HTERT RPE-1 (cell line): ENCODE measurements around the gene SOBP.
"Not testable (repeated sequence)": the region's sequence is repeated elsewhere in the genome, so short reads cannot be mapped to it uniquely, and the experiment has no call there.

Experiments
- in situ Hi-C: fragments of 300-500 bp; cut with MboI; formaldehyde crosslinking; loops from 4 replicates; pipeline ENCODE4 v1.14.3; 2020; ENCODE audit warnings: low sequenced_read_pairs

SOBP gene, protein sequence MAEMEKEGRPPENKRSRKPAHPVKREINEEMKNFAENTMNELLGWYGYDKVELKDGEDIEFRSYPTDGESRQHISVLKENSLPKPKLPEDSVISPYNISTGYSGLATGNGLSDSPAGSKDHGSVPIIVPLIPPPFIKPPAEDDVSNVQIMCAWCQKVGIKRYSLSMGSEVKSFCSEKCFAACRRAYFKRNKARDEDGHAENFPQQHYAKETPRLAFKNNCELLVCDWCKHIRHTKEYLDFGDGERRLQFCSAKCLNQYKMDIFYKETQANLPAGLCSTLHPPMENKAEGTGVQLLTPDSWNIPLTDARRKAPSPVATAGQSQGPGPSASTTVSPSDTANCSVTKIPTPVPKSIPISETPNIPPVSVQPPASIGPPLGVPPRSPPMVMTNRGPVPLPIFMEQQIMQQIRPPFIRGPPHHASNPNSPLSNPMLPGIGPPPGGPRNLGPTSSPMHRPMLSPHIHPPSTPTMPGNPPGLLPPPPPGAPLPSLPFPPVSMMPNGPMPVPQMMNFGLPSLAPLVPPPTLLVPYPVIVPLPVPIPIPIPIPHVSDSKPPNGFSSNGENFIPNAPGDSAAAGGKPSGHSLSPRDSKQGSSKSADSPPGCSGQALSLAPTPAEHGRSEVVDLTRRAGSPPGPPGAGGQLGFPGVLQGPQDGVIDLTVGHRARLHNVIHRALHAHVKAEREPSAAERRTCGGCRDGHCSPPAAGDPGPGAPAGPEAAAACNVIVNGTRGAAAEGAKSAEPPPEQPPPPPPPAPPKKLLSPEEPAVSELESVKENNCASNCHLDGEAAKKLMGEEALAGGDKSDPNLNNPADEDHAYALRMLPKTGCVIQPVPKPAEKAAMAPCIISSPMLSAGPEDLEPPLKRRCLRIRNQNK

DNA sequence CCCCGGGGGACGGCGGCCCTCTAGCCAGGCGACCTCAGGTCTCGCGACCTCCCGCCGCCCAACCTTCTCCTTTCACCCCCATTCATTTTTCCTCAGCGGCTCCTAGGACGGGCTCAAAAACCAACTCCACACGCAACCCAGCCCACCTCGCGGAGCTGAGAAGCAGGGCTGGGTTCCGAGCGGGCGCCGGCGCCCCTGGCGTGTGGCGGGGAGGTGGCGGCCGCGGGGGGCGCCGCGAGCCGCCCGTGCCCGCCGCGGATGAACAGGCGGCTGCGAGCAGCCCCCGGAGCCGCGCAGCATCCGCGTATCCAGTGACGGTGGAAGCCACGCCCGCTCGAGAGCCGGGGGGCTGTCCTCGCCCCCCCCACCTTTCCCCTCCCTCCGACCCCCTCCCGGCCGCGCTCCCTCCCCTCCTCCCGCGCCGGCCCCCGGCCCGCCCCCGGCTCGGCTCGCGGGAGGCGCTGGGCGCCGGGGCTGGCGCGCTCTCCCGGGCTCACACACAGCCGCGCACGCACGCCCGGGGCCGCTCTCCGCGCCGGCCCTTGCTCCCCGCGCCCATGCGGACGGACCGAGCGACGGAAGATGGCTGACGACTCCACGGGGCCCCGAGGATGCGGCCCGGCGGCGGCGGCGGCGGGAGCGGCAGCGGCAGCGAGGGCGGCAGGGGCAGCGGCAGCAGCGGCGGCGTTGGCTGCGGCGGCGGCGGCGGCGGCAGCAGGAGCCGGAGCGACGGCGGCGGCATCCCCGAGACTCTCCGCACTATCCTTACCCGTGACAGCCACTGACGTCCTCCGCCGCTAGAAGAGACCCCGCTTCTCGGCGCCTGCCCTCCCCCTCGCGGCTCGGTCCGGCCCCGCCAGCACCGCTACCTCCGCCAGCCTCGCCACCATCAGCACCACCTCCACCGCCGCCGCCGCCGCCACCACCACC is at the start of gene SOBP:
Gene SOBP (plus strand): TSS at position 482 of the 930 bp plus-strand sequence. CDS start 500 bp downstream, outside the sequence.
- in situ Hi-C loops = no loop called here

DNA sequence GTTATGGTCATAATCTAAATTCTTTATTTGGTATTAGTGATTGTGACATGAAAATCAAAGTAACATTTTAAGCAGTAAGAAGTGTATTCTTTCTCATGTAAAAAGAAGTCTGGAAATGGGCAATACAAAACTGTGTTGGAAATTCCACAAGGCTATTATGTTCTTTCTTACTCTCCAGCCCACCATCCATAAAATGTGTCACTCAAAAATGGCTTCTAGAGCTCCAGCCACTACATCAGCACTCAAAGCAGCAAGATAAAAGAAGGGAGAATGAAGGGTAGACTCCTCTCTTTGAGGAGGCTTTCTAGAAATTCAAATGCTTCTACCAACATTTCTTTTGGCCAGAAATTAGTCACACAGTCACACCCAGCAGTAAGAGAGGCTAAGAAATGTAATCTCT is 49.0 kb upstream of the SOBP start:
- in situ Hi-C loops = no loop called here

DNA sequence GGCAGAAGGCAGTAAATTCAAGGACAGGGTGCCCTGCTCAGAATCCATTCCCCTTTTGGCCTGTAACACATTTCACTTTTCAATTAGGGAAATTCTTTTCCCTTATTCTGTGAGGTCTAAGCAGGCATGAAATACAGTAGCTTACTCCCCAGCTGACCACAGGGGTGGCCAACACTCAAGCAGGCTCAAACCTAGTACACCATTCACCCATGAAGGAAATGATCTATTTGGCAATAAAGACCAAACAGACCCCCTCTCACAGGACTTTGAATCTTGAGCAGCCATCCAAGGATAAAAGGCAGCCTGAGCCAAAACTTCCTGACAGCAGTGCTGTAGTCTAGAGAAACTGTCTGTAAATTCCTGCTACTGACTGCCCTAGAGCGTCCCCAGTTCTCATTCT is 48.2 kb upstream of the SOBP start:
- in situ Hi-C loops = no loop called here

DNA sequence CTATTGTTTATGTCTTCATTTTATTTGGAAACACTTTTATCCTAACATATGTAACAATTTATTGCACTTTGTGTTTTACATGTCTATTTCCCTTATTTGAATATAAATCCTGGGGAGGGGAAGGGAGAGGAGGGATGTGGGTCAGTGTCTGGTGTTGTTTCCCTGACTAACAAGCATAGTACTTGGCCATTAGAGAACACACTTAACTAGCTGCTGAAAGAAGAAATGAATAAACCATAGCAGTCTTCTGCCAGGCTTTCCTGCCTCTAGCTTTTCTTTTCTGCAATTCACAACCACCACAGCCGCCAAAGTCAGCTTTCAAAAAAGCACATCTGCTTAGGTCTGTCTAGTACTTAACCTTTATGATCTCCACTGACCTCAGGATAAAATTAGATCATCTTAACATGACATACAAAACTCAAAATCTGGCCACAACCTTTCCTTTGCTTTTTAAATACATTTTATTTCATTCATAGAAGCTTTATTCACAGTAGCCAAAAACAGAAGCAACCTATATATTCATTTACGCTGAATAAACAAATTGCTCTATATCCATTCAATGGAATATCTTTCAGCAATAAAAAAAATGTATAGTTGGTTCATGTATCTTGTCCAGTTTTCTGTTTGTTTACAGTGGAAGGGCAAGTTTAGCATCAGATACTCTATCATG is 46.8 kb upstream of the SOBP start:
- in situ Hi-C loops = no loop called here

DNA sequence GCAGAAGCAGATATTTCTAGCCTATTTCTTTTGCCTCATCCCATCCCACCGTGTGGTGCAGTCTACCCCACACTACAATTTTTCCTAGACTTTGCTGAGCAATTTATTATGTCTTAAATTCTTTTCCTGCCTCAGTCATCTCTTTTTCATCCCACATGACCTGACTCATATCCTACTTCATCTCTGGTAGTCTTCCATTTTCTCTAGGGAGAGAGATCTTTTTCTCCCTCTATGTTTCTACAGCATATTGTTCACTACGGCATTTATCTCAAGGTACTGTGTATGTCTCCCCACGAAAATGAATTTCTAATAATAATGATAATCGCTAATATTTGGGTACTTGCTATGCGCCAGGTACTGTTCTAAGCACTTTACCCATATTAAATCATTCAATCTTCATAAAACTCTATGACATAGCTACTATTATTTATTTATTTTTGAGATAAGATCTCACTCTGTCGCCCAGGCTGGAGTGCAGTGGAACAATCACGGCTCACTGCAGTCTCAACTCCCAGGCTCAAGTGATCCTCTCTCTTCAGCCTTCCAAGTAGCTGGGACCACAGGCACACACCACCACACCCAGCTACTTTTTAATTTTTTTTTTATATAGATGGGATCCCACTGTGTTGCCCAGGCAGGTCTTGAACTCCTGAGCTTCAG is 46.2 kb upstream of the SOBP start:
- in situ Hi-C loops = no loop called here

DNA sequence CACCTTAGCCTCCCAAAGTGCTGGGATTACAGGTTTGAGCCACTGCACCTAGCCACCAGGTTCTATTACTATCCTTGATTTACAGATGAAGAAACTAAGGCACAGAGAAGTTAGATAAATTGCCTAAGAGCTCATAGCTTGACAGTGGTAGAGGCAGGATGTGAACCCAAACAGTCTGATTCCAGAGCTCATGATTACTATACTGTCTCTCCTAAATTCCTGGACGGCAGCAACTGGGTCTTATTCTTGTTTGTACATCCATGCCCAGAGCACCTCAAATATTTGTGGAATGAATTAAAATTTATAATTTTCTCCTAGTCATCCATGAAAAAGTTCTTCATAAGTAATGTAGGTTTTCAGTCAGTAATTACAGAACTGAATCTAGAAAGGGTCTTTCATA is 45.6 kb upstream of the SOBP start:
- in situ Hi-C loops = no loop called here

DNA sequence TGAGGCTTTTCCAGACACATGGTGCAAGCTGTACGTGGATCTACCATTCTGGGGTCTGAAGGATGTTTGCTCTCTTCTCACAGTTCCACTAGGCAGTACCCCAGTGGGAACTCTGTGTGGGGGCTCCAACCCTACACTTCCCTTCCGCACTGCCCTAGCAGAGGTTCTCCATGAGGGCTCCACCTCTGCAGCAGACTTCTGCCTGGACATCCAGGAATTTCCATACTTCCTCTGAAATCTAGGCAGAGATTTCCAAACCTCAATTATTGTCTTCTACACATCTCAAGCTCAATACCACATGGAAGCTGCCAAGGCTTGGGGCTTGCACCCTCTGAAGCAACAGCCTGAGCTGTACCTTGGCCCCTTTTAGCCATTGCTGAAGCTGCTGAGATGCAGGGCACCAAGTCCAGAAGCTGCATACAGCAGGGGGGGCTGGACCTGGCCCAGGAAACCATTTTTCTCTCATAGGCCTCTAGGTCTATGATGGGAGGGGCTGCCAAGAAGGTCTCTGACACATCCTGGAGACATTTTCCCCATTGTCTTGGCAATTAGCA is 42.2 kb upstream of the SOBP start:
- in situ Hi-C loops = no loop called here

DNA sequence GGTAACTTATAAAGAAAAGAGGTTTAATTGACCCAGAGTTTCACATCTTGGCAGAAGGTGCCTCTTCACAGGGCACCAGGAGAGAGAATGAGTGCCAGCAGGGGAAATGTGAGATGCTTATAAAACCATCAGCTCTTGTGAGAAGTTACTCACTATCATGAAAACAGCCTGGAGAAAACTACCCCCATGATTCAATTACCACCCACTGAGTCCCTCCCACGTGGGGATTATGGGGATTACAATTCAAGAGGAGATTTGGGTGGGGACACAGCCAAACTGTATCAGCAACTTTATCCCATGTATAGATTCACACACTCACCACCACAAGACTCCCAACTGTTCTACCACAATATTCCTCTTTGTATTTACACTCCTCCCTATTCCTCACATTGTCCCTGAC is 41.1 kb upstream of the SOBP start:
- in situ Hi-C loops = no loop called here

DNA sequence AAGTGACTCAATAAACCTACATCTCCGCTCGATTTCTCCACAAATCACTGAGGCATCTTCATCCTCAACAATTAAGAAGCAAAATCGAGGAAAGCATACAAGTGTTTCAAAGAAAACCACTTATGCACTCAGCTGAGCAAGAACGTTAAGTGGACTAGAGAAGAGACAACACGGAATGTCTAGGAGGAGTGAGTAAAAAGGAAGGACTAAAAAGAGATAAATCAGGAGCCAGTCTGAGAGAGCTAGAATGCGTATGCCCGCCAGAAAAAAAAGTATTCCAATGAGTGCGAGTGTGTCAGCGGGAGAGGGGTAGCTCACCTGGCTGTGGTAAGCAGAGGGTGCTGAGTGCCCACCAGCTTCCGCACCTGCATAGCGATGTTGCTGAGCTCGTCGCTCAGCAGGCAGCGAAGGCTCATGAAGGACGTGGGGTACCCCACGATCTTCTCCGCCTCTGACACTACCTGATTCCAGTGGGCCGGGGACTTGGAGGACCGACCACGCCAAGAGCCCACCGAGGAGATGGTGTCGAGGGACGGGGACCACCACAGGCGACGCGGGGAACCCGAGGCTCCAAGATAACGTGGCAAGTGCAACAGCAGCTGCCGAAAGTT is 31.1 kb upstream of the SOBP start:
- in situ Hi-C loops = no loop called here

DNA sequence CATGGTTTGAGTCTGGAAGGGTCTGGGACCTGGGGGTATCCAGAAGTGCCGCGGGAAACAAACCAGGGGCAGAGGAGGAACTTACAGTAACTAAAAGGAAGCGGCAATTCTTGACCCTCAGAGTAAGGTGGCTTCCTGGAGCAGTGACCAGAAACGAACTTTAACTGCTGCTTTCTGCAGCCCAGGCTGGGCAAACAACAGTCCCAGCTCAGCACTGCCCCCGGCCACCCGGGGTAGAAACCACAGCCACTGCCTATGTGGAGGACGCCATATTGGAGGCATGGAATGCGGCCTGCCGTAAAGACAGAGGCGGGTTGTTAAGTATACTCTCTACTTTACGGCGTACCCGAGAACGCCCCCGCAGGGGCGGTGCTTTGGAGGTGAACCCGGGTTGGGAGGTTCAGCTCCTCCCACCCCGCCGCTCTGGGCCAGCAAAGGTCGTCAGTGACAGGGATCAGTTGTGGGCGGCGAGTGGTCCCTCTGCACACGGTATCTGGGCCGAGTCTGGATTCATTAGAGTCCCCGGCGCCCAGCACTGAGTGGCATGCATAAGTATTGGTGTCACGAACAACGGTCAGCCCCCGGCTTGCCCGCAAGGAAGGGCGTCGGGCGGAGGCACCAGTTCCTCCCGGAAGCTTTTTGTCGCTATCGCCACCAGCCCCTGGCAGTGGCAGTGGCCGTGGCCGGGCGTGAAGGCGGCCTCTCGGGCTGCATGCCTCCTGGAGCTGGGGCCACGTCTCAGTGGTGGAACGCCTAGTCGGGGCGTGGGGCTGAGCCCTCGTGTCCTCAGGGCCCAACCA is 30.4 kb upstream of the SOBP start, which contains the start of gene PDSS2:
Gene PDSS2 (minus strand): TSS at position 282 of the 800 bp plus-strand sequence. CDS start 279 bp downstream, at position 3.
- in situ Hi-C loops = no loop called here

DNA sequence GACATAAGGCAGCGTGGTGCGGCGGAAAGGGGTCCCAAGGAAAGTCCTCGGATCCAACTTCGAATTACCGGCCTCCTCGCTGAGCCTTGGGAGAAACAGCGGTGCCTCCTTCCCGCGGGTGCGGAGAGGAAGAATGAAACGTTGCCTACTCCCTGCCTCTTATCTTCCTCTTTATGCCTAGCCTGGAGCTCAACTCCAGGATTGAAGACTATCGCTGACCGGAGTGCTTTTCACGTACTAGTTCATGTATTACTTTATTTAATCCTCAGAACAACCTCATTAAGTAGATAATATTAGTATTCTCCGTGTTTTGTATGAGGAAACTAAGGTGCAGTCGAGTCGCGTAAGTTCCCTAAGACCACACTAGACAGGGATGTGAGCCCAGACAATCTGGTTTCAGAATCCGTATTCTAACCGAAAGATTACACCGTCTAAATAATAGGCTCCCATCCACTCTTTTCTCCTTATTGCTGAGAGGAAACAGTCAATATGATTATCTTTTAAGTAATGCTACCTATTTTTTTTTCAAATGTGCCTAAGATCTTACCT is 29.8 kb upstream of the SOBP start:
- in situ Hi-C loops = no loop called here

DNA sequence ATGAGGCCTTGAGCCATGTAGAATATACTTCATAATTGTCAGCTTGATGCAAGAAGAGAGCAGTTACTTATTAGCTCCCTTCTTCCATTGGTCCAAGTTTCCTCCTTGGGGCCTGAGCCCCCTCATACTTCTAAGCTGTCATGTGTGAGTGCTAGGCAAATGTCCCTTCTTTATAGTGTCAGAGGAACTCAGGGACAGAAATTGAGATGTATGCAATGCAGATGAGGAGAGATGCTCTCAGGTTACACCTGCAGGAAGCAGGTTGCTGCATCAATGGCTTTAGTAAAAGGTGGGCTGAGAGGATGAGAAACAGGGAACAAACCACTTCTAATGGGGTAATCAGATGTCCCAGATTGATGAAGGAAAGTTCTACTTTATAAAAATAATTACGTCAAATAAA is 23.9 kb upstream of the SOBP start:
- in situ Hi-C loops = no loop called here

DNA sequence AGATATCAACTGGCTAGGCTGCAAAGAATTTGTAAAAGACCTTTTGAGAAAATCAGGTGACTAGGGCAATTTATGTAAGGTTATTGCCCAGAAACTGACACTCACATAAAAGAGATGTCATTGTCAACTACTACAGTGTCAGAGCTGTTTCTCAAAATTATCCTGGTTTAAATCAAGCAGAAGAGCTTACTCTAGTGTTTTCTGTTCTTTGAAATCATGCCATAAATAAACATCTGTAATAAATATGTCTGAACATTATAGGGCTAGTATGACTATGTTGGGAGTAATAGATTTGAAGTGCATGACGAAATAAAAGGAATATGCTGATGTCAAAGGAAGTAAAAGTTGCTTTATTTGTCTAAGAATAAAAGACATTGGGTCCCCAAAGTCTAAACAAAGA is 19.6 kb upstream of the SOBP start:
- in situ Hi-C loops = no loop called here

DNA sequence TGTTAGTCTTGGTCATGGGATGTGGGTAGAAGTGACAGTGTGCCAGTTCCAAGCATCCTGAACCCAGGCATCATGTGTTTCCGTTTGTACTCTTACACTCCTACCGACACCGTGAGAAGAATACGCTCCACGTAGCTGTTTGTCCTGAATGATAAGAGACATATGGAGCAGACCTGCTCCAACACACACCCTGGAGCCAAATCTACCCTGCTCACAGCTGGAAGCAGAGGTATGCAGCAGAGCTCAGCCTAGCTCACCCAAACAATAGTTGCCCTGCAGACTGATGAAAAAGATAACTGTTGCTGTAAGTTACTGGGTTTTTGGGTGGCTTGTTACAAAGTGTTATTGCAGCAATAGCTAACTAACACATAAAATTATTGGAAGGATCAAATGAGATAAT is 16.3 kb upstream of the SOBP start:
- in situ Hi-C loops = no loop called here

DNA sequence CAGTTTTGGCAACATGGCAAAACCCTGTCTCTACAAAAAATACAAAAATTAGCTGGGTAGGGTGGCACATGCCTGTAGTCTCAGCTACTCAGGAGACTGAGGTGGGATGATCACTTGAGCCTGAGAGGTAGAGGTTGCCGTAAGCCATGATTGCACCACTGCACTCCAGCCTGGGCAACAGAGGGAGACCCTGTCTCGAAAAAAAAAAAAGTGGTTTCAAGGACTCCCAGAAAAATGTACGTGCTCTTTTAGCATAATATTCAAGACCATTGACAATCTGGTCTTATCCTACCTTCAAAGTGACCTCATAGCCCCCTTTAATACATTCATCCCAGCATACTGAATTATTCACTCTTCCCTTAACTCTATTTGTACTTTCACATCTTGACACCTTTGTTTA is 14.6 kb upstream of the SOBP start:
- in situ Hi-C loops = not testable (repeated sequence)

DNA sequence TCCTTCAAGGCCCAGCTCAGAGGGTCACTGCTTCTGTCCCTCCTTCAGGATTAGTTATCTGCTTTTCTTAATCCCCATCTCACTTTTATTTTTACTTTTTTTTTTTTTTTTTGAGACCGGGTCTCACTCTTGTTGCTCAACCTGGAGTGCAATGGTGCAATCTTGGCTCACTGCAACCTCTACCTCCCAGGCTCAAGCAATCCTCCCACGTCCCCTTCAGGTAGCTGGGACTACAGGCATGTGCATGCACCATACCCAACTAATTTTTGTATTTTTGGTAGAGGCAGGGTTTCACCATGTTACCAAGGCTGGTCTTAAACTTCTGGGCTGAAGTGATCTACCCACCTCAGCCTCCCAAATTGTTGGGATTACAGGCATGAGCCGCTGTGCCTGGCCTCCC is 14.1 kb upstream of the SOBP start:
- in situ Hi-C loops = not testable (repeated sequence)

DNA sequence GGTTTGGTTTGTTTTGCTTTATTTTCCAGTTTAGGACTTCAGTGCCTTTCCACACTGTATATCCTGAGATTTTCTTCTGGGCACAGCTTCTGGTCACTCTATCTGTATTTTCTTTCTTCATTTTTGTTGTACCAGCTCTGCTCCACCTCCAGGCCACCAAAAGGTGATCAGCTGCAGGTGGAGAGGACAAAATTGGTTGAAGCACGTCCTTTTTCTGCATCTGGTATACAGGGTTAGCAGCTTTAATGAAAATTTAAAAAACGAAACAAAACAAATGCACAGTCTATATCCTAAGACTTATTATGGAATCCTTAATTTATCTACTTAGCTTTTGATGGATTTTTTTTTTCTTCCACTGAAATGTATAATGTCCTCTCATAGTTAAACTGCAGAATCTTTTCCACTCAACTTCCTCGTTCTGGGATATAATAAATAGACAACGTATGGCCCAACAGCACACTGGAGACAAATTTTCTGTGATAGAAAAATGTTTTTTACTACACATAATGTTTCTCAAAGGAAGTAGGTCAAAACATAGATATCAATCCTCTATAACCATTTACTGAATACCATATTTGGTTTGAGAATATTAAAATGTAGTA is 10.7 kb upstream of the SOBP start:
- in situ Hi-C loops = no loop called here

DNA sequence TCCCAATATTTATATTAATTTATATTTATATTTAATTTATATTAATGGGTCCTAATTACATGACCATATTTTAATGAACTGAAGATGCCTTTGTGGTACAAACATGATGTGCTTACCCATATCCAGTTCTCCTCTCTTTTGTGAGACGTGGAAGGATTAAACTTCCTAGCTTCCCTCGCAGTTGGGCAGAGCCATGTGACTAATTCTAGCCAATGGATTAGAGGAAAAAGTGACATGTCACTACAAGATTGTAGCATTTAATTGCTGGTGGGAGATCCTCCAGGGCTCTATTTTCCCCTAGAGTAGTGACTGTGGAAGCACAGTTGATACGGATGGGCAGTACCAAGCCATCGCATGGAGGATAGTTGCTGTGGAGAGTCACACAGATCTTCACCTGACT is 4.8 kb upstream of the SOBP start:
- in situ Hi-C loops = no loop called here
